ENCODE measurements around the gene HDAC9. TPM values are rescaled to one million over a fixed set of nuclear protein-coding genes. Genes with fewer than 3 reads are reported as not detected.

Gene HDAC9
- total RNA-seq, 1 experiment from 2014 or later: 31.9 TPM

DNA sequence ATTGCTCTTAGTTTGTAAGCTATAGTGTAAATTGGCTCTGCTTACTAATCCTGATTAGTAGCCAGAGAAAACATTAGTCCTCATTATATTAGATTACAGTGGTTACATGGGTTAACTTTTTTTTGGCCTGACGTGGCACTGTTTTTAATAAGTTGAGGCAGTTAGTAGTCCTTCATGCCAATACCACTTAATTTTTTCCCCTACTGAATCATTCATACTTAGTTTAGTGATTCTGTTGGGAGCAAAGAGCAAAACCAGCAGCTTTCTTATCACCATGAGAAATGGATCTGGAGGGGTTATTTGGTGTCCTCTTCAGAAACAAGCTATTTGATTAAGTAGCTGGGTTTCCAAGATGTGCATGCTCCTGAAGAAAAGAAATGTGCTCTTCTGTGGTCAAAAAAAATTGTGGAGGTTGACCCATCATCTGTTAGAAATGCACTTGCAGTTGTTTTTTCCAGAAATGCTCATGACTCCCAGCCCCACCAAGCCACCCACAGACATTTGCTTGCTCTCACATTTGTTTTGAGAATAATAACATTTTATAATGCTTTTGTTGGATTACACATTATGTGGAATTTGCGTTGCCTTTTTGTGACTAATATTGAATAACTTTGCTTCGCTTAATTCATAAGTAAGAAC is 258.5 kb downstream of the HDAC9 start:
- CTCF ChIA-PET: no interaction called here
- no peaks in the 10 kb centered on the region for H3K9me3 ChIP-seq (ENCODE audit: low read depth, low read length, poor library complexity, severe bottlenecking)
- POLR2A ChIA-PET (ENCODE audit: low non-redundant PET): no interaction called here
- intact Hi-C loops (cut with micrococcal nuclease; ENCODE audit: unreplicated experiment): no loop called here
- no peak for TF ChIP-seq CTCF (conservative IDR thresholded peaks at IDR 0.05; ENCODE audit: low read depth, low read length)
- no peaks in the 10 kb centered on the region for H3K27me3 ChIP-seq (replicated peaks; ENCODE audit: insufficient read depth, low read depth, low read length, poor library complexity)
- H3K4me1 ChIP-seq (ENCODE audit: insufficient read depth, low read length, poor library complexity, severe bottlenecking): no peaks in the 10 kb centered on the region
- H3K36me3 ChIP-seq (ENCODE audit: insufficient read depth, low read length, poor library complexity, severe bottlenecking): no peaks in the 10 kb centered on the region
- no TSS peak for BruUV-seq (replicated peaks)
- H3K27ac ChIP-seq (ENCODE audit: low read depth, low read length, poor library complexity, severe bottlenecking): no peak overlapping the region
- no peak overlapping the region for H3K4me3 ChIP-seq (ENCODE audit: low read depth, low read length, poor library complexity, severe bottlenecking)
- DNase-seq (ENCODE audit: low spot score): no peak

DNA sequence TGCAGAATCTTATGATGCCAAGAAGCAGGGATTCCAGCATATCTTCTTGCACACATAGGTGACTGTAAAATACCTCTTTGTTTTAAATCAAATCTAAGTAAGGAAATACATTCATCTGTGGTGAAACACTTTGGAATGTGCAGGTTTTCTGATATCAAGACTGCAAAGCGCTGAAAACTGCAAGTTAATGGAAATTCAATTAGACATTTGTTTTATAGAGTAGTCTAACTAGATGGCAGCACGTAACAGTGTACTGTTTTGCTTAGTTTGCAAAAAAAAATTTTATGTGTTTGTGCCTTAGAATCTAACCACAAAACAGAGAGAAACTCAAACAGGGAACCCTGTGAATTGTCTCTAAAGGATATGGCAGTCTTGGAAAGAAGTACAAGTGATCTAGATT is 259.2 kb downstream of the HDAC9 start:
- Histone ChIP-seq H3K9me3 (ENCODE audit: low read depth, low read length, poor library complexity, severe bottlenecking) (no peaks in the 10 kb centered on the region), H3K27ac (ENCODE audit: low read depth, low read length, poor library complexity, severe bottlenecking) (no peak overlapping the region), H3K36me3 (ENCODE audit: insufficient read depth, low read length, poor library complexity, severe bottlenecking) (no peaks in the 10 kb centered on the region), H3K27me3 (replicated peaks; ENCODE audit: insufficient read depth, low read depth, low read length, poor library complexity) (no peaks in the 10 kb centered on the region), H3K4me3 (ENCODE audit: low read depth, low read length, poor library complexity, severe bottlenecking) (no peak overlapping the region), H3K4me1 (ENCODE audit: insufficient read depth, low read length, poor library complexity, severe bottlenecking) (no peaks in the 10 kb centered on the region)
- peak; percentile 10 for DNase-seq (ENCODE audit: low spot score)
- BruUV-seq (replicated peaks): no TSS peak
- POLR2A ChIA-PET (ENCODE audit: low non-redundant PET): no interaction called here
- CTCF ChIA-PET: no interaction called here
- no peak for TF ChIP-seq EZH2 (IDR thresholded peaks at IDR 0.05; ENCODE audit: borderline replicate concordance, low read depth, low read length, poor library complexity, severe bottlenecking)
- peak; percentile 30; the same call in 1 of the 2 replicates for TF ChIP-seq CTCF (conservative IDR thresholded peaks at IDR 0.05; ENCODE audit: low read depth, low read length)
- intact Hi-C loops (cut with micrococcal nuclease; ENCODE audit: unreplicated experiment): no loop called here

DNA sequence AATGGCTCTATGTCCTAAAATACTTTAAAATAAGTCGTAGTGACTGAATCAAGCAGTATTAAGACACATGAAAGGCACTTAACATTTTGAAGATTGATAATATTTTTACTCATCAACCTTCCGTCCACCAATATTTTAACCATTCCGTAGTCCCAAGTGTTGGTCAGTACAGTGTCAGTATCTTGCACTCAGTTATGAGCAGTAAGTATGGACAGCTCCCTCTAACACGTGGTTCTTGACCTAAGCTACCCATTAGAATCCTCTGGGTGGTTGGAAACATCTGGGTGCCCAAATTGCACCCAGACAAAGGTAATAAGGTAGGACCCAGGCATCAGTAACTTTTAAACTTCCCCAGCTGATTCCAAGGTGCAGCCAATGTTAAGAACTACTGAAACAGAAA is 260.2 kb downstream of the HDAC9 start:
- intact Hi-C loops (cut with micrococcal nuclease; ENCODE audit: unreplicated experiment): no loop called here
- no peak overlapping the region for H3K4me3 ChIP-seq (ENCODE audit: low read depth, low read length, poor library complexity, severe bottlenecking)
- ChIA-PET POLR2A (ENCODE audit: low non-redundant PET) (no interaction called here), CTCF (no interaction called here)
- no peaks in the 10 kb centered on the region for H3K27me3 ChIP-seq (replicated peaks; ENCODE audit: insufficient read depth, low read depth, low read length, poor library complexity)
- DNase-seq (ENCODE audit: low spot score): no peak
- BruUV-seq (replicated peaks): no TSS peak
- no peaks in the 10 kb centered on the region for H3K9me3 ChIP-seq (ENCODE audit: low read depth, low read length, poor library complexity, severe bottlenecking)
- H3K4me1 ChIP-seq (ENCODE audit: insufficient read depth, low read length, poor library complexity, severe bottlenecking): no peaks in the 10 kb centered on the region
- no peaks in the 10 kb centered on the region for H3K36me3 ChIP-seq (ENCODE audit: insufficient read depth, low read length, poor library complexity, severe bottlenecking)
- TF ChIP-seq EZH2 (IDR thresholded peaks at IDR 0.05; ENCODE audit: borderline replicate concordance, low read depth, low read length, poor library complexity, severe bottlenecking) (no peak), CTCF (conservative IDR thresholded peaks at IDR 0.05; ENCODE audit: low read depth, low read length) (no peak)
- H3K27ac ChIP-seq (ENCODE audit: low read depth, low read length, poor library complexity, severe bottlenecking): no peak overlapping the region
